IPS DF 6.9 (cell line): ENCODE results near the gene LFNG.

Experiments used
- DNase-seq: peaks from one replicate; pipeline ENCODE4 v3.0.0-alpha.2; 2013; ENCODE audit warnings: low read depth, low spot score
- H3K27ac ChIP-seq: one replicate; pipeline ENCODE4 v1.5.1; 2013; ENCODE audit warnings: low read length, control low read depth
- H3K27me3 ChIP-seq: 2 replicates; pipeline ENCODE4 v1.6.1; 2013; ENCODE audit warnings: mild to moderate bottlenecking, low read length; ENCODE audit not compliant: control insufficient read depth, insufficient read depth
- H3K36me3 ChIP-seq: 2 replicates; pipeline ENCODE4 v1.6.1; 2013; ENCODE audit warnings: low read length; ENCODE audit not compliant: control insufficient read depth, insufficient read depth
- H3K4me1 ChIP-seq: 2 replicates; pipeline ENCODE4 v1.6.1; 2013; ENCODE audit warnings: low read length; ENCODE audit not compliant: control insufficient read depth, insufficient read depth
- H3K4me3 ChIP-seq: 2 replicates; pipeline ENCODE4 v1.5.1; 2013; ENCODE audit warnings: mild to moderate bottlenecking, low read length
- H3K9me3 ChIP-seq: 2 replicates; pipeline ENCODE4 v1.6.1; 2013; ENCODE audit warnings: low read length, inconsistent platforms; ENCODE audit not compliant: control insufficient read depth, insufficient read depth
- WGBS: extraction: QIAGEN DNeasy Blood & Tissue Kit; methylation state at CpG from one replicate; pipeline ENCODE4 v1.1.7; 2013; ENCODE audit warnings: mixed read lengths, missing lambda C conversion rate; ENCODE audit not compliant: insufficient read length, insufficient coverage; 5-methylcytosine and 5-hydroxymethylcytosine counted together

Gene LFNG

DNA sequence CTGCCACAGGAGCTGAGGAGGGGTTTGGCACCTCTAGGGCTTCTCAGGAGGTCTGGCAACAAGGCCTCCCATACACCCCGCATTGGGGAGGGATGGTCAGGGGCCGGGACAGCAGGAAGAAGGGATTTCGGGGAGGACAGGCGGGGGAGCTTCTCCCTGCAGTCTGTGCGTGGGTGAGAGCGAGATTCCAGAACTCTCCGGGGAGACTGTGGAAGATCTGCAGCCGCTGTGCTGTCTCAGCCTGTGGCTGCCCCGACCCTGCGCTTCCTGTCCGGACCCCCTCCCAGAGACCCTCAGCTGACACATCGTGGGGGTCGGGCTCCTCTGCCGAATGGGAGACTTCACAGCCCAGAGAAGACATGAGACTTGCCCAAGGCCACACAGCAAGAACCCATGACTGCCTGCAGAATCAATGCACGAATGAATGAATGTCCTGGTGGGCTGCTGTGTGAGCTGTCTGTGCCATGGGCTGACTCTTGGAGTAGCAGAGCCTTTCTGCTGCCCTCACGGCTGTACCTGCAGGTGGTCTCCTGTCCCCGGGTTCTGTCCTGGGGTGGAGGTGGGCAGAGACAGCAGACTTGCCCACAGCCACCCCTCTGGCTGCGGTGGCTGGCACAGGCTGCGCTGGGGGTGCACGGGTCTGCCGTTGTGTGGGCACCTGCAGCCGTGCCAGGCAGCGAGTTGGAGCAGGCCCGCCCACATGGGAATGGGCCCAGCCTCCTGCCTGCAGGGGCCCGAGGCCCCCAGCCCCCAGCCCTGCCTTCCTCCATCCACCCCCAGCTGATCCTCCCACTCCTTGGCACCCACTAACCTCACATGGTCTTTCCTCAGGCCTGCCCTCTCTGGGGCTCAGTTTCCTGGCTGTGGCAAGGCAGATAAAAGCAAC is 16.3 kb upstream of the LFNG start:
- H3K27me3 ChIP-seq, result no peaks in the 10 kb centered on the region
- no peaks in the 10 kb centered on the region for H3K36me3 ChIP-seq
- no peak overlapping the region for H3K27ac ChIP-seq
- H3K4me3 ChIP-seq, result no peak overlapping the region
- WGBS, result no CpG with 5 or more reads among the region's 25 CpGs
- no peak for DNase-seq
- peaks cover 8% of the 10 kb centered on the region for H3K4me1 ChIP-seq
- no peaks in the 10 kb centered on the region for H3K9me3 ChIP-seq

DNA sequence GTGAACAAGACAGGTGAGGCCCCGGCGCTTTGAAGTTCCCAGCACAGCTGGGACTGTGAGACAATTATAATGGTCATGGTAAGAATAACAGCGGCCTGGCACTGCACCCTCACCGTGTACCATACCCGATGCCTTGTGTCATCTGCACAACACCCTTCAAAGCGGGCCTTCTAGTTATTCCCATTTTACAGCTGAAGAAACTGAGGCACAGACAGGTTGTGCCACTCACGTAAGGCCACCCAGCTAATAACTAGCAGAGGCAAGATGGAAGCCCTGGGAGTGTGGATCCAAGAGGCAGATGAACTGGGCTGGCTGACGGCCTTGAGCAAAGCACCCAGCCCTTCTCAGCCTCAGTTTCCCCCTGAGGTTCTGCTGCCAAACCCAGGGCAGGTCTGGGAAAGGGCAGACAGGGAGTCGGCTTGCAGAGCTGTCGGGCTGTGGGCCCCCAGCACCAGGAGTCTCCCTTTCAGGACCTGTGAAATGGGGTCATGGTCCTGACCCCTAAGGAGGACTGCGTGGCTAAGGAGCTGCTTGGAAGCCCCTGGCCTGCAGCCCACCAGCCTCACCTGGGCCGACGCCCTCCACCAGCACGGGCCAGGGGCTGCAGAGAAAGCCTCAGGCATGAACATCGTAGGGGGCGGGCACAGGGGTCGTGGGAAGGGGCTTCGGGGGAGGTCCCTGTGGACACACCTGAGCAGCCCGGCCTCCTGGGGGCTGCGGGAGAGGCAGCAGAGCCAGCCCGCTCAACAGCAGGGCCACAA is 15.3 kb upstream of the LFNG start:
- H3K4me3 ChIP-seq, result no peak overlapping the region
- H3K27me3 ChIP-seq, result no peaks in the 10 kb centered on the region
- H3K27ac ChIP-seq, result no peak overlapping the region
- no CpG with 5 or more reads among the region's 21 CpGs for WGBS
- H3K36me3 ChIP-seq, result no peaks in the 10 kb centered on the region
- no peak for DNase-seq
- no peaks in the 10 kb centered on the region for H3K9me3 ChIP-seq
- peaks cover 9% of the 10 kb centered on the region for H3K4me1 ChIP-seq

DNA sequence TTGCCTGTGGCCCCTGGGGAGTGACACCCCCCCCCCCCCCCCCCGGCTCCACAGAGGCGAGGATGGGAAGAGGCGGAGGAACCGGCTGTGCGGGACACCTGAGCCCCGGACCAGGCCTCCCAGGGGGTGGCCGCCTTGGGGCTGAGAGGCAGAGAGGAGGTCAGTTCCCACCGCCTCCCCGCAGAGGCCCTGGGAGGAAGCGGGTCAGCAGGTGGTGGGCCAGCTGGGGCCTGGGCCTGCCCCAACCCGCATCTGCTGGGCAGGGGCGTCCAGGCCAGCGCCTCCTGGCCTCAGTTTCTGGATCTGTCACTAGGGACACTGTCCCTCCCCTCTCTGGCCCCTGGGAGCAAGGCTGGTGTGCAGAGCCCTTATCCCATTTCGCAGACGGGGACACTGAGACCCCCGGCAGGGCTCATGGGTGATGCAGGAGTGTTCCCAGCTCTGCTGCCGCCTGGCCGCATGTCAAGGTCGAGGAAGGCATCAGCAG is 14.6 kb upstream of the LFNG start:
- WGBS, result no CpG with 5 or more reads among the region's 19 CpGs
- Histone ChIP-seq H3K27me3 (no peaks in the 10 kb centered on the region), H3K36me3 (no peaks in the 10 kb centered on the region; the same call in 1 of the 2 replicates), H3K4me3 (no peak overlapping the region), H3K4me1 (peaks cover 4% of the 10 kb centered on the region; the same call in 1 of the 2 replicates), H3K9me3 (no peaks in the 10 kb centered on the region), H3K27ac (no peak overlapping the region)
- no peak for DNase-seq

GRCh38 chr7:2505401-2505800 is 14.2 kb upstream of the LFNG start:
- no peak overlapping the region for H3K4me3 ChIP-seq
- H3K27me3 ChIP-seq, result no peaks in the 10 kb centered on the region
- H3K9me3 ChIP-seq, result no peaks in the 10 kb centered on the region
- no CpG with 5 or more reads among the region's 14 CpGs for WGBS
- no peaks in the 10 kb centered on the region; the same call in 1 of the 2 replicates for H3K36me3 ChIP-seq
- peaks cover 4% of the 10 kb centered on the region; the same call in 1 of the 2 replicates for H3K4me1 ChIP-seq
- no peak overlapping the region for H3K27ac ChIP-seq
- no peak for DNase-seq

GRCh38 chr7:2507208-2507916 is 12.2 kb upstream of the LFNG start:
- Histone ChIP-seq H3K4me3 (no peak overlapping the region), H3K4me1 (peaks cover 2% of the 10 kb centered on the region; the same call in 1 of the 2 replicates), H3K27me3 (no peaks in the 10 kb centered on the region), H3K27ac (no peak overlapping the region), H3K9me3 (no peaks in the 10 kb centered on the region), H3K36me3 (no peaks in the 10 kb centered on the region; the same call in 1 of the 2 replicates)
- no peak for DNase-seq
- no CpG with 5 or more reads among the region's 26 CpGs for whole genome bisulfite sequencing

GRCh38 chr7:2507917-2508306 is 11.7 kb upstream of the LFNG start:
- Histone ChIP-seq H3K9me3 (no peaks in the 10 kb centered on the region), H3K27me3 (no peaks in the 10 kb centered on the region), H3K4me1 (peaks cover 2% of the 10 kb centered on the region; the same call in 1 of the 2 replicates), H3K27ac (no peak overlapping the region), H3K36me3 (no peaks in the 10 kb centered on the region; the same call in 1 of the 2 replicates), H3K4me3 (no peak overlapping the region)
- no CpG with 5 or more reads among the region's 6 CpGs for WGBS
- no peak for DNase-seq

GRCh38 chr7:2508327-2509215 is 11.0 kb upstream of the LFNG start:
- Histone ChIP-seq H3K27ac (no peak overlapping the region), H3K4me3 (no peak overlapping the region), H3K36me3 (no peaks in the 10 kb centered on the region; the same call in 1 of the 2 replicates), H3K9me3 (no peaks in the 10 kb centered on the region), H3K4me1 (peaks cover 2% of the 10 kb centered on the region; the same call in 1 of the 2 replicates), H3K27me3 (no peaks in the 10 kb centered on the region)
- DNase-seq, result no peak
- WGBS, result no CpG with 5 or more reads among the region's 43 CpGs

- Histone ChIP-seq H3K9me3 (no peaks in the 10 kb centered on the region), H3K4me3 (no peak overlapping the region), H3K4me1 (peaks cover 2% of the 10 kb centered on the region; the same call in 1 of the 2 replicates), H3K27me3 (no peaks in the 10 kb centered on the region), H3K36me3 (no peaks in the 10 kb centered on the region; the same call in 1 of the 2 replicates), H3K27ac (no peak overlapping the region)
- no peak for DNase-seq
- no CpG with 5 or more reads among the region's 23 CpGs for WGBS
Observed at GRCh38 chr7:2509298-2509906, 10.2 kb upstream of the LFNG start.

- H3K27me3 ChIP-seq, result no peaks in the 10 kb centered on the region
- no peak overlapping the region for H3K4me3 ChIP-seq
- no peaks in the 10 kb centered on the region for H3K9me3 ChIP-seq
- DNase-seq, result no peak
- no peak overlapping the region for H3K27ac ChIP-seq
- peaks cover 2% of the 10 kb centered on the region; the same call in 1 of the 2 replicates for H3K4me1 ChIP-seq
- H3K36me3 ChIP-seq, result no peaks in the 10 kb centered on the region; the same call in 1 of the 2 replicates
- no CpG with 5 or more reads among the region's 13 CpGs for WGBS
Observed at GRCh38 chr7:2510130-2510776, 9.3 kb upstream of the LFNG start.
